WTC11 (cell line): Measurements from ENCODE around the gene DTX3L. TPM values are rescaled to one million over a fixed set of nuclear protein-coding genes. Genes with fewer than 3 reads are reported as not detected.

ENCODE experiments used
- ATAC-seq: fragments of 200-7000 bp; cut with Tn5 transposase; 2 replicates; pipeline ENCODE4 v1.10.0; 2021; ENCODE audit warnings: mild to moderate bottlenecking, moderate library complexity
- CTCF ChIA-PET: fragments of 300-600 bp; sonication (Branson Sonifier 250); formaldehyde crosslinking; loops from one replicate; lab custom pipeline; 2021; ENCODE audit warnings: antibody characterized with exemption; lab: Charles Lee
- POLR2A ChIA-PET: fragments of 350-600 bp; sonication (Branson Sonifier 250); formaldehyde crosslinking; loops from one replicate; lab custom pipeline; 2021; ENCODE audit warnings: antibody characterized with exemption; lab: Charles Lee
- DNase-seq: peaks from one replicate; pipeline ENCODE4 v3.0.0; 2021; ENCODE audit warnings: low spot score
- H3K27ac Mint-ChIP-seq: 2 replicates; pipeline ENCODE4 v1.8.0; 2021; ENCODE audit warnings: mixed read lengths
- H3K27me3 Mint-ChIP-seq: 2 replicates; pipeline ENCODE4 v1.8.0; 2021; ENCODE audit warnings: low read depth, mild to moderate bottlenecking, moderate library complexity, mixed read lengths
- H3K36me3 Mint-ChIP-seq: 2 replicates; pipeline ENCODE4 v1.8.0; 2021; ENCODE audit warnings: mixed read lengths
- H3K4me1 Mint-ChIP-seq: 2 replicates; pipeline ENCODE4 v1.8.0; 2022; ENCODE audit warnings: mixed read lengths
- H3K4me3 Mint-ChIP-seq: 2 replicates; pipeline ENCODE4 v1.8.0; 2021; ENCODE audit warnings: mild to moderate bottlenecking, moderate library complexity, mixed read lengths
- H3K9me3 Mint-ChIP-seq: 2 replicates; pipeline ENCODE4 v1.8.0; 2021; ENCODE audit warnings: mixed read lengths
- ATF1 ChIP-seq: sonication (generic); formaldehyde crosslinking; IDR thresholded peaks from 2 replicates; pipeline ENCODE4 v1.8.1; 2023; ENCODE audit warnings: mild to moderate bottlenecking, moderate library complexity, missing genetic modification reagents
- ATF2 ChIP-seq: sonication (generic); formaldehyde crosslinking; IDR thresholded peaks from 2 replicates; pipeline ENCODE4 v1.8.1; 2022; ENCODE audit warnings: low read depth, missing genetic modification reagents, borderline replicate concordance
- ATF6 ChIP-seq: sonication (generic); formaldehyde crosslinking; IDR thresholded peaks from 2 replicates; pipeline ENCODE4 v1.8.1; 2023; ENCODE audit warnings: mild to moderate bottlenecking, missing genetic modification reagents
- CDX4 ChIP-seq: fragments of 250-450 bp; sonication (Bioruptor Pico); IDR thresholded peaks from 2 replicates; pipeline ENCODE4 v1.9.0; 2021; ENCODE audit warnings: moderate library complexity, mild to moderate bottlenecking, inconsistent platforms, borderline replicate concordance
- GABPB1 ChIP-seq: sonication (generic); formaldehyde crosslinking; IDR thresholded peaks from 2 replicates; pipeline ENCODE4 v1.8.1; 2023; ENCODE audit warnings: mild to moderate bottlenecking, missing genetic modification reagents
- IRF1 ChIP-seq: sonication (generic); formaldehyde crosslinking; IDR thresholded peaks from 2 replicates; pipeline ENCODE4 v1.8.0; 2023; ENCODE audit warnings: missing genetic modification reagents
- JAZF1 ChIP-seq: fragments of 250-450 bp; sonication (Bioruptor Pico); IDR thresholded peaks from 2 replicates; pipeline ENCODE4 v1.9.0; 2021; ENCODE audit warnings: moderate library complexity, mild to moderate bottlenecking, inconsistent platforms
- KAT7 ChIP-seq: sonication (generic); formaldehyde crosslinking; IDR thresholded peaks from 2 replicates; pipeline ENCODE4 v1.8.1; 2023; ENCODE audit warnings: missing genetic modification reagents, mild to moderate bottlenecking, borderline replicate concordance
- NR3C1 ChIP-seq: sonication (generic); formaldehyde crosslinking; conservative IDR thresholded peaks from 2 replicates; pipeline ENCODE4 v1.8.1; 2023; ENCODE audit warnings: low read depth, mild to moderate bottlenecking, missing genetic modification reagents
- PRDM15 ChIP-seq: sonication (generic); formaldehyde crosslinking; IDR thresholded peaks from 2 replicates; pipeline ENCODE4 v1.8.0; 2022; ENCODE audit warnings: missing genetic modification reagents
- RELA ChIP-seq: sonication (generic); formaldehyde crosslinking; IDR thresholded peaks from 2 replicates; pipeline ENCODE4 v1.8.1; 2022; ENCODE audit warnings: missing genetic modification reagents, mild to moderate bottlenecking, borderline replicate concordance
- RORB ChIP-seq: fragments of 250-450 bp; sonication (Bioruptor Pico); IDR thresholded peaks from 2 replicates; pipeline ENCODE4 v1.9.0; 2021; ENCODE audit warnings: mild to moderate bottlenecking
- SMAD4 ChIP-seq: sonication (generic); formaldehyde crosslinking; IDR thresholded peaks from 2 replicates; pipeline ENCODE4 v1.8.0; 2022; ENCODE audit warnings: mild to moderate bottlenecking, missing genetic modification reagents
- SOX15 ChIP-seq: fragments of 250-450 bp; sonication (Bioruptor Pico); IDR thresholded peaks from 2 replicates; pipeline ENCODE4 v1.9.0; 2021; ENCODE audit warnings: mild to moderate bottlenecking
- TEAD4 ChIP-seq: sonication (generic); formaldehyde crosslinking; IDR thresholded peaks from 2 replicates; pipeline ENCODE4 v1.8.0; 2022; ENCODE audit warnings: mild to moderate bottlenecking, missing genetic modification reagents
- TP53 ChIP-seq: sonication (generic); formaldehyde crosslinking; IDR thresholded peaks from 2 replicates; pipeline ENCODE4 v1.8.1; 2023; ENCODE audit warnings: mild to moderate bottlenecking, missing genetic modification reagents
- USF2 ChIP-seq: sonication (generic); formaldehyde crosslinking; IDR thresholded peaks from 2 replicates; pipeline ENCODE4 v1.8.1; 2023; ENCODE audit warnings: mild to moderate bottlenecking, missing genetic modification reagents, moderate library complexity
- ZNF219 ChIP-seq: sonication (generic); formaldehyde crosslinking; IDR thresholded peaks from 2 replicates; pipeline ENCODE4 v1.8.0; 2023; ENCODE audit warnings: missing genetic modification reagents, mild to moderate bottlenecking, borderline replicate concordance
- ZNF281 ChIP-seq: sonication (generic); formaldehyde crosslinking; IDR thresholded peaks from 2 replicates; pipeline ENCODE4 v1.8.0; 2023; ENCODE audit warnings: mild to moderate bottlenecking, missing genetic modification reagents
- ZNF423 ChIP-seq: fragments of 250-450 bp; sonication (Bioruptor Pico); IDR thresholded peaks from 2 replicates; pipeline ENCODE4 v2.1.2; 2022; ENCODE audit warnings: mild to moderate bottlenecking, moderate library complexity
- total RNA-seq: library from RNA; stranded (reverse); gene quantifications from 3 replicates; pipeline ENCODE4 v1.2.3, GENCODE V29; 2021

DTX3L gene
- total RNA-seq, 1 experiment from 2014 or later, result 4.6 TPM

GRCh38 chr3:122519693-122520092 lies 44.4 kb upstream of the DTX3L start:
- TF ChIP-seq GABPB1 (CRISPR knock-in tag), result no peak
- H3K4me3 Mint-ChIP-seq, result no peak overlapping the region
- ATAC-seq (no peak), DNase-seq (no peak)
- POLR2A ChIA-PET, result no interaction called here
- H3K27me3 Mint-ChIP-seq, result peaks cover 5% of the 10 kb centered on the region; the same call in 1 of the 2 replicates
- H3K36me3 Mint-ChIP-seq, result no peaks in the 10 kb centered on the region
- CTCF ChIA-PET, result interaction anchor here (0.6 kb wide), 1 partner anchor 419 kb away, joined by 3 read pairs; no protein-coding TSS in a partner anchor
- no peak overlapping the region for H3K27ac Mint-ChIP-seq
- no peaks in the 10 kb centered on the region for H3K4me1 Mint-ChIP-seq
- no peaks in the 10 kb centered on the region for H3K9me3 Mint-ChIP-seq

GRCh38 chr3:122520861-122521260 lies 43.3 kb upstream of the DTX3L start:
- CTCF ChIA-PET, result no interaction called here
- POLR2A ChIA-PET, result no interaction called here
- no peaks in the 10 kb centered on the region for H3K9me3 Mint-ChIP-seq
- H3K27me3 Mint-ChIP-seq, result peaks cover 5% of the 10 kb centered on the region; the same call in 1 of the 2 replicates
- DNase-seq (no peak), ATAC-seq (no peak)
- TF ChIP-seq IRF1 (CRISPR knock-in tag) (no peak), RORB (CRISPR knock-in tag) (no peak), TP53 (CRISPR knock-in tag) (no peak), ATF2 (CRISPR knock-in tag) (no peak), SMAD4 (CRISPR knock-in tag) (no peak), NR3C1 (CRISPR knock-in tag) (no peak), SOX15 (CRISPR knock-in tag) (no peak), CDX4 (CRISPR knock-in tag) (no peak), KAT7 (CRISPR knock-in tag) (no peak)
- no peak overlapping the region for H3K4me3 Mint-ChIP-seq
- H3K4me1 Mint-ChIP-seq, result no peaks in the 10 kb centered on the region
- no peaks in the 10 kb centered on the region for H3K36me3 Mint-ChIP-seq
- no peak overlapping the region for H3K27ac Mint-ChIP-seq

GRCh38 chr3:122523317-122523716 lies 40.8 kb upstream of the DTX3L start:
- no peak overlapping the region for H3K4me3 Mint-ChIP-seq
- peaks cover 5% of the 10 kb centered on the region; the same call in 1 of the 2 replicates for H3K27me3 Mint-ChIP-seq
- no peak for ATAC-seq
- no peak for DNase-seq
- H3K9me3 Mint-ChIP-seq, result no peaks in the 10 kb centered on the region
- no peaks in the 10 kb centered on the region for H3K36me3 Mint-ChIP-seq
- no peak overlapping the region for H3K27ac Mint-ChIP-seq
- CTCF ChIA-PET, result no interaction called here
- POLR2A ChIA-PET, result interaction anchor here (0.6 kb wide), 1 partner anchor 139 kb away, joined by 3 read pairs; the partner anchor contains the start of gene FAM162A
- H3K4me1 Mint-ChIP-seq, result no peaks in the 10 kb centered on the region
- TF ChIP-seq ATF1, result no peak
- TF ChIP-seq PRDM15 (CRISPR knock-in tag), result no peak
- no peak for TF ChIP-seq ZNF281 (CRISPR knock-in tag)
- TF ChIP-seq GABPB1 (CRISPR knock-in tag), result no peak
- no peak for TF ChIP-seq ATF6
- no peak for TF ChIP-seq RELA
- TF ChIP-seq ZNF219, result no peak
- TF ChIP-seq JAZF1 (CRISPR knock-in tag), result no peak
- TF ChIP-seq TEAD4, result no peak
- TF ChIP-seq ZNF423 (CRISPR knock-in tag), result no peak
- no peak for TF ChIP-seq USF2 (CRISPR knock-in tag)
